ENCODE results near the gene CSF1. TPM values are rescaled to one million over a fixed set of nuclear protein-coding genes. Genes with fewer than 3 reads are reported as not detected.

CSF1 gene
- total RNA-seq, 1 experiment from 2014 or later = 4.9 TPM

- no peak overlapping the region for H3K4me3 ChIP-seq (ENCODE audit: low read depth, low read length, poor library complexity, severe bottlenecking)
- ChIA-PET CTCF (no interaction called here), POLR2A (ENCODE audit: low non-redundant PET) (no interaction called here)
- no TSS peak for BruUV-seq (replicated peaks)
- no peaks in the 10 kb centered on the region for H3K36me3 ChIP-seq (ENCODE audit: insufficient read depth, low read length, poor library complexity, severe bottlenecking)
- H3K4me1 ChIP-seq (ENCODE audit: insufficient read depth, low read length, poor library complexity, severe bottlenecking) = no peaks in the 10 kb centered on the region
- no peak overlapping the region for H3K27ac ChIP-seq (ENCODE audit: low read depth, low read length, poor library complexity, severe bottlenecking)
- H3K27me3 ChIP-seq (replicated peaks; ENCODE audit: insufficient read depth, low read depth, low read length, poor library complexity) = no peaks in the 10 kb centered on the region
- TF ChIP-seq CTCF (conservative IDR thresholded peaks at IDR 0.05; ENCODE audit: low read depth, low read length) (no peak), EZH2 (IDR thresholded peaks at IDR 0.05; ENCODE audit: borderline replicate concordance, low read depth, low read length, poor library complexity, severe bottlenecking) (no peak)
- intact Hi-C loops (cut with micrococcal nuclease; ENCODE audit: unreplicated experiment) = no loop called here
- peak; percentile 33 for DNase-seq (ENCODE audit: low spot score)
- no peaks in the 10 kb centered on the region for H3K9me3 ChIP-seq (ENCODE audit: low read depth, low read length, poor library complexity, severe bottlenecking)
Observed at GRCh38 chr1:109959974-109960744, 49.5 kb downstream of the CSF1 start.

DNA sequence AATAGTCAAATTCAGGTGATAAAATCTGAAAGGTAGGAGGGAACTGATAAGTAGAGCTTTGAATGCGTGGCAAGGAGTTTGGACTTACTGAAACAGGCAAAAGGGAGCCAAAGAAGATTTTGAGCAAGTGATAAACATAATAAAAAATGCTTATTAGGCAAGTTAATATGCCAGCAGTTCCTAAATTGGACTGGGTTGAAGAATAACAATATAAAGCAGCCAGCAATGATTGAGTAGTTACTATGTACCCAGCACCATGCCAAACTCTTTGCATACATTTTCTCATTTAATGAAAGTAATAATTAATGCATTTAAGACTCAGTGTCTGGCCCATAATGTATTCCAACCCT, 50.1 kb downstream of the CSF1 start:
- intact Hi-C loops (cut with micrococcal nuclease; ENCODE audit: unreplicated experiment) = no loop called here
- CTCF ChIA-PET = no interaction called here
- Histone ChIP-seq H3K27me3 (replicated peaks; ENCODE audit: insufficient read depth, low read depth, low read length, poor library complexity) (no peaks in the 10 kb centered on the region), H3K36me3 (ENCODE audit: insufficient read depth, low read length, poor library complexity, severe bottlenecking) (no peaks in the 10 kb centered on the region), H3K9me3 (ENCODE audit: low read depth, low read length, poor library complexity, severe bottlenecking) (no peaks in the 10 kb centered on the region), H3K4me1 (ENCODE audit: insufficient read depth, low read length, poor library complexity, severe bottlenecking) (no peaks in the 10 kb centered on the region), H3K27ac (ENCODE audit: low read depth, low read length, poor library complexity, severe bottlenecking) (no peak overlapping the region), H3K4me3 (ENCODE audit: low read depth, low read length, poor library complexity, severe bottlenecking) (no peak overlapping the region)
- no TSS peak for BruUV-seq (replicated peaks)
- POLR2A ChIA-PET (ENCODE audit: low non-redundant PET) = no interaction called here
- TF ChIP-seq CTCF (conservative IDR thresholded peaks at IDR 0.05; ENCODE audit: low read depth, low read length) (no peak), EZH2 (IDR thresholded peaks at IDR 0.05; ENCODE audit: borderline replicate concordance, low read depth, low read length, poor library complexity, severe bottlenecking) (no peak)
- DNase-seq (ENCODE audit: low spot score) = no peak

DNA sequence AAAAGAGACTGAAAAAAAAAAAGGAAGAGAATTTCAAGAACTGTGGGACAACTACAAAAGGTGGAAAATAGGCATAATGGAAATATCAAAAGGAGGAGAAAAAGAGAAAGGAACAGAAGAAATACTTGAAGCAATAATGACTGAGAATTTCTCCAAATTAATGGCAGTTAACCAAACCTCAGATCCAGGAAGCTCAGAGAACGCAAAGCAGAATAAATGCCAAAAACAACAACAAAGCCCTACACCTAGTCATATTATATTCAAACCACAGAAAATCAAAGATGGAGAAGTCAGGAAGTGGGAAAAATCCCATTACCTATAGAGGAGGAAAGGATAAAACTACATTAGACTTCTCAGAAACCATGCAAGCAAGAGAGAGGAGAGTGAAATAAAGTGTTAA, 53.2 kb downstream of the CSF1 start:
- Histone ChIP-seq H3K36me3 (ENCODE audit: insufficient read depth, low read length, poor library complexity, severe bottlenecking) (no peaks in the 10 kb centered on the region), H3K4me3 (ENCODE audit: low read depth, low read length, poor library complexity, severe bottlenecking) (no peak overlapping the region), H3K9me3 (ENCODE audit: low read depth, low read length, poor library complexity, severe bottlenecking) (no peaks in the 10 kb centered on the region), H3K27me3 (replicated peaks; ENCODE audit: insufficient read depth, low read depth, low read length, poor library complexity) (no peaks in the 10 kb centered on the region), H3K4me1 (ENCODE audit: insufficient read depth, low read length, poor library complexity, severe bottlenecking) (no peaks in the 10 kb centered on the region), H3K27ac (ENCODE audit: low read depth, low read length, poor library complexity, severe bottlenecking) (no peak overlapping the region)
- ChIA-PET CTCF (no interaction called here), POLR2A (ENCODE audit: low non-redundant PET) (no interaction called here)
- BruUV-seq (replicated peaks) = no TSS peak
- TF ChIP-seq EZH2 (IDR thresholded peaks at IDR 0.05; ENCODE audit: borderline replicate concordance, low read depth, low read length, poor library complexity, severe bottlenecking) (no peak), CTCF (conservative IDR thresholded peaks at IDR 0.05; ENCODE audit: low read depth, low read length) (no peak)
- no peak for DNase-seq (ENCODE audit: low spot score)
- intact Hi-C loops (cut with micrococcal nuclease; ENCODE audit: unreplicated experiment) = no loop called here

Measured in A673 (cell line).